SU-DHL-6 (cell line): ENCODE data around the gene TTC8.

Source experiments
- CTCF ChIP-seq: fragments of 200-600 bp; sonication (generic); IDR thresholded peaks from one replicate; pipeline ENCODE4 v1.5.1; 2017; ENCODE audit warnings: antibody characterized with exemption, mild to moderate bottlenecking, low read length, moderate library complexity; ENCODE audit not compliant: insufficient read depth, poor library complexity, severe bottlenecking
- EZH2phosphoT487 ChIP-seq: fragments of 200-600 bp; sonication (generic), shearing (Covaris generic); conservative IDR thresholded peaks from 2 replicates; pipeline ENCODE4 v1.6.1; 2018; ENCODE audit warnings: mild to moderate bottlenecking, antibody characterized with exemption, low read length, moderate library complexity, mixed read lengths

DNA sequence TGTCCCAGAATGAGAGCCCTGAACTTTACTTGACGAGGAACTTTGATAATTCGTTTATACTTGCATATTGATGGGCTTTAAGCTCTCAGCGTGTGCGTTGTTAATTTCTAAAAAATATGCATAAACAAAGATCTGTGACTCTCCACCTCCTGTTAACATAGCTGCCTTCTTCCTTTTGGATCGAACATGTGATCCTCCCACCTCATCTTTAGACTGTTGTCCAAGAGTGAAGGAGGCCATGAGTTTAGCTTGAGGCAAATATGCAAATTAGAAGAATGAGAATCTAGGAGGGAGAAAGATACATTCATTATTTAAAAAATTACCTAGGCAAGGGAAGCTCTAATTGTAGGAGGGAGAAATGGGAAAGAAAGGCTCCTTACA, 617 bp downstream of the TTC8 start:
- no peak for TF ChIP-seq CTCF
- TF ChIP-seq EZH2phosphoT487, result no peak
